ENCODE measurements around the gene AP5M1. TPM values are rescaled to one million over a fixed set of nuclear protein-coding genes. Genes with fewer than 3 reads are reported as not detected.
"Not testable (repeated sequence)": the region's sequence is repeated elsewhere in the genome, so short reads cannot be mapped to it uniquely, and the experiment has no call there.

AP5M1 gene
- total RNA-seq, 1 donor from 2014 or later: 34.9 TPM

DNA sequence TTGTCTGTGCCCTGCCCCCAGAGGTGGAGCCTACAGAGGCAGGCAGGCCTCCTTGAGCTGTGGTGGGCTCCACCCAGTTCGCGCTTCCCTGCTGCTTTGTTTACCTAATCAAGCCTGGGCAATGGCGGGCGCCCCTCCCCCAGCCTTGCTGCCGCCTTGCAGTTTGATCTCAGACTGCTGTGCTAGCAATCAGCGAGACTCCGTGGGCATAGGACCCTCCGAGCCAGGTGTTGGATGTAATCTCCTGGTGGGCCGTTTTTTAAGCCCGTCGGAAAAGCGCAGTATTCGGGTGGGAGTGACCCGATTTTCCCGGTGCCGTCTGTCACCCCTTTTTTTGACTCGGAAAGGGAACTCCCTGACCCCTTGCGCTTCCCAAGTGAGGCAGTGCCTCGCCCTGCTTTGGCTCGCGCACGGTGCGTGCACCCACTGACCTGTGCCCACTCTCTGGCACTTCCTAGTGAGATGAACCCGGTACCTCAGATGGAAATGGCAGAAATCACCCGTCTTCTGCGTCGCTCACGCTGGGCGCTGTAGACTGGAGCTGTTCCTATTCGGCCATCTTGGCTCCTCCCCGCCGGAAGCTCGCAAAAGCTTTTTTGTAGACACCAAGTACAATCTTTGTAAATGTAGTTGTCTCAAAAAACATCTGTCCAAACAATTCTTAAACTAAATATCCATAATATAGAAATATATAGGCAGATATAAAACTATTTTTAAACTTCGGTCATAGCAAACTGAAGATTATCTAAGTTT, 75.0 kb downstream of the AP5M1 start:
- DNase-seq; intact Hi-C loops (cut with DNase I); ATAC-seq (ENCODE audit: poor library complexity): not testable (repeated sequence)

DNA sequence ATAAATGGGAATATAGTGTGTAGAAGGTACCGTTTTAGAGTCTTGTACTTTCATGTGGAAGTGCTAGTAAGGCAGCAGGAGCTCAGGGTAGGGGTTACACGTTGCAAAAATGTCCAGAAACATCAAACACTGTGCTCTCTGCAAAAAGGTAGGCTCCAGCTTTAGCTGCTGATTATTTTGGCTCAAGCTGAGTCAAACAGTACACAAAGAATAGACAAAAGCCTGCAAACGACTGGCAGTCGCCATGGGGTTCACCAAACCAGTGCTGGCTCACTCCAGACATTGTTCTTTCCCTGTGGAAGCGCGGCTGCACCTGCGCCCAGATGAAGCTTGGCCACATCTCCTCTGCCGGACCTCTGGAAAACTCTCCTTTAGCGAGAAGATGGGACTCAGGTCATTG, 76.3 kb downstream of the AP5M1 start:
- DNase-seq: no peak
- no peak for ATAC-seq (ENCODE audit: poor library complexity)
- intact Hi-C loops (cut with DNase I): no loop called here

- intact Hi-C loops (cut with DNase I): no loop called here
Measured at GRCh38 chr14:57346741-57347140, 78.0 kb downstream of the AP5M1 start.

More at GRCh38 chr14:57346741-57347140, 78.0 kb downstream of the AP5M1 start:
- ATAC-seq (ENCODE audit: poor library complexity) (no peak), DNase-seq (no peak)

Other genes with a start within 250 kb of the AP5M1 start
- gene EXOC5, start 66 bp upstream of the AP5M1 start, total RNA-seq: 49.9 TPM
- gene NAA30, start 121.6 kb downstream of the AP5M1 start, total RNA-seq: 27.8 TPM
- gene CCDC198, start 224.9 kb downstream of the AP5M1 start, total RNA-seq: not detected

Data from Right ventricle myocardium superior (tissue), 1 donor.